K562 (cell line): ENCODE measurements around the gene RCOR2. TPM values are rescaled to one million over a fixed set of nuclear protein-coding genes. Genes with fewer than 3 reads are reported as not detected.
A peak's percentile ranks its signal among the peaks of the same experiment; 100 is the strongest.

Experiments used
- ETV6 ChIP-seq, 3 experiments: fragments of 150-350 bp in 1 of 3; sonication (generic) in 1 of 3; formaldehyde crosslinking in 1 of 3; IDR thresholded peaks; 2 replicates each; pipeline versions ENCODE4 v1.6.1 to v1.8.0; 2014 to 2022; ENCODE audit warnings: borderline replicate concordance in 2 of 3, low read depth in 2 of 3, antibody characterized with exemption in 1 of 3, low read length in 1 of 3, mild to moderate bottlenecking in 1 of 3, missing genetic modification reagents in 1 of 3
- PKNOX1 ChIP-seq: fragments of 450-650 bp; IDR thresholded peaks from 2 replicates; pipeline ENCODE4 v1.6.1; 2016
- RREB1 ChIP-seq: fragments of 250-450 bp; sonication (Bioruptor Pico); IDR thresholded peaks from 2 replicates; pipeline ENCODE4 v1.4.0; 2020
- SFPQ ChIP-seq: fragments of 200-400 bp; formaldehyde crosslinking; IDR thresholded peaks from 2 replicates; pipeline ENCODE4 v1.6.1; 2017; ENCODE audit warnings: mild to moderate bottlenecking, low read depth, low read length, moderate library complexity
- TFE3 ChIP-seq: fragments of 450-650 bp; formaldehyde crosslinking; IDR thresholded peaks from 2 replicates; pipeline ENCODE4 v1.4.0; 2020; ENCODE audit warnings: mild to moderate bottlenecking, mixed read lengths
- polyA plus RNA-seq, 8 experiments: library from polyadenylated mRNA; depleted of rRNA in 4 of 8; stranded (reverse) in 5 of 8; unstranded in 3 of 8; fragments of >200 nt; fragmentation: Nextera tagmentation in 2 of 8; fragmentation: Illumina TruSeq in 1 of 8; extraction: Ambion mirVana in 2 of 8; extraction: Trizol in 1 of 8; gene quantifications; 2 replicates each; pipeline versions ENCODE4 v1.2.1 to v1.2.3, GENCODE V29; 2011 to 2014; ENCODE audit warnings: inconsistent platforms in 1 of 8, missing spikeins in 1 of 8
- total RNA-seq, 7 experiments: library from RNA; depleted of rRNA in 6 of 7; stranded (reverse); fragments of >200 nt in 6 of 7; fragmentation: Illumina TruSeq in 2 of 7; extraction: Trizol in 2 of 7; gene quantifications; 2 replicates each; pipeline versions ENCODE4 v1.2.1 to v1.2.3, GENCODE V29; 2011 to 2021; ENCODE audit warnings: low replicate concordance in 1 of 7

RCOR2 gene
- total and polyA plus RNA-seq, 9 of the 15 experiments (the other 6 are each of a cell fraction or from before 2014, with no cell fraction given): 0.04 to 6.5 (median 2.5) TPM; not detected in 1

DNA sequence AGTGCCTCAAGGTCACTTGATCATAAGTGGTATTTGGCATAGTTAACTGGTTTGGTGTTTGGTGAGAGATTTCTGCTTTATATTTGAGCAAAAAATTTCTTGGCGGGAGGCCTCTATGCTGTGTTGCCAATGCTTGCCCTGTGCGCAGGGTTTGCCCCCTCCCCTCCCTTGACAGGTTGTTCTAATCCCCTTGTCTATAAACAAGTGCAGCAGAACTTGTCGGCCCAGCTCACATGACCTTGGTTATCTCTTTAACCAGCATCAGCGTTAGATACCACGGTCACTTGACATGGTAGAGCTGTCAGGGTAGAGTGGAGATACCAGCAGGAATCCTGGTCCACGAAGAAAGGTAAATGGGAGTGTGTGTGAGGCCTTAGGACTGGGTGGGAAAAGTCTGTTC, 42.5 kb downstream of the RCOR2 start (continued):
- peak; percentile 53 for TF ChIP-seq TFE3 (CRISPR knock-in tag)
- no peak for TF ChIP-seq ETV6 (IDR thresholded peaks at IDR 0.05; ENCODE audit: borderline replicate concordance in 1 of 2, low read depth in 2 of 2, low read length in 1 of 2)
- no peak for TF ChIP-seq ETV6 (CRISPR knock-in tag; IDR thresholded peaks at IDR 0.05; ENCODE audit: borderline replicate concordance)
- peak; percentile 48 for TF ChIP-seq PKNOX1
- no peak for TF ChIP-seq SFPQ
- 0 out of 2 replicates have a peak, but pooled peaks have one; percentile 49 for TF ChIP-seq RREB1 (CRISPR knock-in tag)
